Brain microvascular endothelial cell (primary cell): ENCODE data around the gene RASSF7.

Source experiments
- DNase-seq: peaks from one replicate; pipeline ENCODE4 v3.0.0-alpha.2; 2020
- H3K27ac ChIP-seq: fragments of 250-450 bp; sonication (Bioruptor Pico); 2 replicates; pipeline ENCODE4 v1.5.1; 2020; ENCODE audit warnings: mild to moderate bottlenecking, moderate library complexity
- H3K27me3 ChIP-seq: fragments of 250-450 bp; sonication (Bioruptor Pico); replicated peaks from 2 replicates; pipeline ENCODE4 v1.5.1; 2020; ENCODE audit warnings: mild to moderate bottlenecking
- H3K36me3 ChIP-seq: fragments of 250-450 bp; sonication (Bioruptor Pico); replicated peaks from 2 replicates; pipeline ENCODE4 v1.5.1; 2020; ENCODE audit warnings: mild to moderate bottlenecking
- H3K4me3 ChIP-seq: 2 replicates; pipeline ENCODE4 v1.5.1; 2011; ENCODE audit warnings: low read depth, mild to moderate bottlenecking, control low read depth, low read length, moderate library complexity
- CTCF ChIP-seq: IDR thresholded peaks from 2 replicates; pipeline ENCODE4 v1.5.1; 2011; ENCODE audit warnings: low read depth, mild to moderate bottlenecking, moderate library complexity, low read length, control low read depth, inconsistent platforms; ENCODE audit errors: missing control alignments
- in situ Hi-C: cut with HindIII; loops from 2 replicates; pipeline ENCODE4 v1.10.0; 2017; ENCODE audit warnings: low sequenced_read_pairs, low pct_ligation_motif_present

The RASSF7 gene

GRCh38 chr11:540583-541432, 20.0 kb upstream of the RASSF7 start:
- no peak for DNase-seq
- H3K36me3 ChIP-seq: no peaks in the 10 kb centered on the region
- in situ Hi-C loops: no loop called here
- H3K4me3 ChIP-seq: no peak overlapping the region
- H3K27ac ChIP-seq: no peak overlapping the region
- no peak for TF ChIP-seq CTCF
- no peaks in the 10 kb centered on the region for H3K27me3 ChIP-seq

GRCh38 chr11:541433-541885, 19.3 kb upstream of the RASSF7 start:
- Histone ChIP-seq H3K4me3 (no peak overlapping the region), H3K27ac (no peak overlapping the region), H3K27me3 (no peaks in the 10 kb centered on the region), H3K36me3 (no peaks in the 10 kb centered on the region)
- in situ Hi-C loops: no loop called here
- no peak for DNase-seq
- no peak for TF ChIP-seq CTCF

- no peak for TF ChIP-seq CTCF
- Histone ChIP-seq H3K27me3 (no peaks in the 10 kb centered on the region), H3K36me3 (no peaks in the 10 kb centered on the region), H3K27ac (no peak overlapping the region), H3K4me3 (no peak overlapping the region)
- DNase-seq: no peak
- in situ Hi-C loops: no loop called here
These were observed 16.0 kb upstream of the RASSF7 start for GRCh38 chr11:544817-545166.

- in situ Hi-C loops: no loop called here
- H3K27ac ChIP-seq: no peak overlapping the region
- H3K36me3 ChIP-seq: no peaks in the 10 kb centered on the region
- no peak for TF ChIP-seq CTCF
- no peaks in the 10 kb centered on the region for H3K27me3 ChIP-seq
- no peak overlapping the region for H3K4me3 ChIP-seq
- DNase-seq: no peak
These were observed 15.6 kb upstream of the RASSF7 start for GRCh38 chr11:545171-545570.

- Histone ChIP-seq H3K27me3 (no peaks in the 10 kb centered on the region), H3K4me3 (no peak overlapping the region), H3K27ac (no peak overlapping the region), H3K36me3 (no peaks in the 10 kb centered on the region)
- no peak for DNase-seq
- in situ Hi-C loops: no loop called here
- TF ChIP-seq CTCF: no peak
These were observed 11.8 kb upstream of the RASSF7 start for GRCh38 chr11:548700-549603.
